HEK293 (cell line): ENCODE data around the gene H2BK1.

Experiments
- CTCF ChIA-PET: fragments of 350-600 bp; formaldehyde crosslinking; extraction: SDS; loops from one replicate; lab custom pipeline; 2021; ENCODE audit warnings: antibody characterized with exemption; lab: Yijun Ruan, JAX
- POLR2A ChIA-PET: fragments of 300-600 bp; formaldehyde crosslinking; extraction: SDS; loops from one replicate; lab custom pipeline; 2020; ENCODE audit warnings: antibody characterized with exemption, inconsistent platforms; lab: Yijun Ruan, JAX
- H3K27ac ChIP-seq: fragments of 200-500 bp; sonication (Bioruptor generic); 2 replicates; pipeline ENCODE4 v1.5.1; 2014; ENCODE audit warnings: low read depth, low read length, control low read depth, inconsistent platforms; ENCODE audit errors: extremely low read depth
- H3K36me3 ChIP-seq, 2 experiments: fragments of 200-500 bp in 1 of 2; sonication (Bioruptor generic) in 1 of 2; 1 replicate in 1 of 2; 2 replicates in 1 of 2; pipeline ENCODE4 v1.5.1; 2014 to 2017; ENCODE audit warnings: inconsistent platforms in 2 of 2, low read length in 2 of 2; ENCODE audit not compliant: control insufficient read depth in 2 of 2, insufficient read depth in 1 of 2
- H3K4me1 ChIP-seq: fragments of 200-500 bp; sonication (Bioruptor generic); 2 replicates; pipeline ENCODE4 v1.5.1; 2014; ENCODE audit warnings: mild to moderate bottlenecking, low read length, inconsistent platforms; ENCODE audit not compliant: control insufficient read depth, insufficient read depth
- H3K4me3 ChIP-seq: 2 replicates; pipeline ENCODE4 v1.5.1; 2011; ENCODE audit warnings: low read depth, mild to moderate bottlenecking, control low read depth, low read length, moderate library complexity
- H3K9me3 ChIP-seq: fragments of 200-500 bp; sonication (Bioruptor generic); 2 replicates; pipeline ENCODE4 v1.5.1; 2014; ENCODE audit warnings: low read depth, low read length, inconsistent platforms; ENCODE audit not compliant: control insufficient read depth, insufficient read depth
- CTCF ChIP-seq: fragments of 450-650 bp; formaldehyde crosslinking; IDR thresholded peaks from 2 replicates; pipeline ENCODE4 v1.5.1; 2016; ENCODE audit warnings: missing biosample characterization, missing genetic modification characterization
- EGR2 ChIP-seq: fragments of 450-650 bp; formaldehyde crosslinking; IDR thresholded peaks from 2 replicates; pipeline ENCODE4 v1.5.1; 2016; ENCODE audit warnings: low read depth, missing biosample characterization, missing genetic modification characterization
- GLIS2 ChIP-seq: fragments of 450-650 bp; formaldehyde crosslinking; IDR thresholded peaks from 2 replicates; pipeline ENCODE4 v1.5.1; 2016; ENCODE audit warnings: missing biosample characterization, missing genetic modification characterization
- KLF8 ChIP-seq: fragments of 450-650 bp; formaldehyde crosslinking; IDR thresholded peaks from 2 replicates; pipeline ENCODE4 v1.5.1; 2016; ENCODE audit warnings: missing biosample characterization, missing genetic modification characterization
- PATZ1 ChIP-seq: fragments of 450-650 bp; formaldehyde crosslinking; IDR thresholded peaks from 2 replicates; pipeline ENCODE4 v1.5.1; 2016; ENCODE audit warnings: missing biosample characterization, missing genetic modification characterization
- ZBTB20 ChIP-seq: fragments of 450-650 bp; formaldehyde crosslinking; IDR thresholded peaks from 2 replicates; pipeline ENCODE4 v1.5.1; 2016; ENCODE audit warnings: missing biosample characterization, missing genetic modification characterization
- ZBTB8A ChIP-seq: fragments of 450-650 bp; formaldehyde crosslinking; IDR thresholded peaks from 2 replicates; pipeline ENCODE4 v1.5.1; 2016; ENCODE audit warnings: missing biosample characterization, missing genetic modification characterization
- ZFHX2 ChIP-seq: fragments of 450-650 bp; formaldehyde crosslinking; conservative IDR thresholded peaks from 2 replicates; pipeline ENCODE4 v1.5.1; 2016; ENCODE audit warnings: missing biosample characterization, missing genetic modification characterization
- ZFP3 ChIP-seq: fragments of 450-650 bp; formaldehyde crosslinking; IDR thresholded peaks from 2 replicates; pipeline ENCODE4 v1.5.1; 2016; ENCODE audit warnings: low read depth, missing biosample characterization, missing genetic modification characterization
- ZFP69B ChIP-seq: fragments of 450-650 bp; formaldehyde crosslinking; IDR thresholded peaks from 2 replicates; pipeline ENCODE4 v1.5.1; 2016; ENCODE audit warnings: missing biosample characterization, missing genetic modification characterization
- ZIC2 ChIP-seq: fragments of 450-650 bp; formaldehyde crosslinking; IDR thresholded peaks from 2 replicates; pipeline ENCODE4 v1.5.1; 2016; ENCODE audit warnings: missing biosample characterization, missing genetic modification characterization
- ZNF280D ChIP-seq: fragments of 450-650 bp; formaldehyde crosslinking; IDR thresholded peaks from 2 replicates; pipeline ENCODE4 v1.5.1; 2016; ENCODE audit warnings: missing biosample characterization, missing genetic modification characterization
- ZNF311 ChIP-seq: fragments of 450-650 bp; formaldehyde crosslinking; IDR thresholded peaks from 2 replicates; pipeline ENCODE4 v1.5.1; 2017; ENCODE audit warnings: missing biosample characterization, missing genetic modification characterization, borderline replicate concordance
- ZNF335 ChIP-seq: fragments of 450-650 bp; formaldehyde crosslinking; conservative IDR thresholded peaks from 2 replicates; pipeline ENCODE4 v1.5.1; 2016; ENCODE audit warnings: missing biosample characterization, missing genetic modification characterization
- ZNF341 ChIP-seq: fragments of 450-650 bp; formaldehyde crosslinking; IDR thresholded peaks from 2 replicates; pipeline ENCODE4; 2016; ENCODE audit warnings: low read depth, missing biosample characterization, missing genetic modification characterization
- ZNF560 ChIP-seq: fragments of 450-650 bp; formaldehyde crosslinking; IDR thresholded peaks from 2 replicates; pipeline ENCODE4 v1.5.1; 2017; ENCODE audit warnings: missing biosample characterization, missing genetic modification characterization, borderline replicate concordance
- ZNF692 ChIP-seq: fragments of 450-650 bp; formaldehyde crosslinking; IDR thresholded peaks from 2 replicates; pipeline ENCODE4 v1.5.1; 2016; ENCODE audit warnings: missing biosample characterization, missing genetic modification characterization
- ZSCAN4 ChIP-seq: fragments of 450-650 bp; formaldehyde crosslinking; IDR thresholded peaks from 2 replicates; pipeline ENCODE4 v1.5.1; 2017; ENCODE audit warnings: missing biosample characterization, missing genetic modification characterization

The H2BK1 gene

GRCh38 chr7:151251328-151251688 is 41.0 kb upstream of the H2BK1 start:
- Histone ChIP-seq H3K4me1 (peaks cover 3% of the 10 kb centered on the region; the same call in 1 of the 2 replicates), H3K27ac (peak overlapping the region; percentile 62; the same call in 1 of the 2 replicates), H3K4me3 (peak overlapping the region; percentile 49), H3K9me3 (no peaks in the 10 kb centered on the region), H3K36me3 (no peaks in the 10 kb centered on the region)
- ChIA-PET CTCF (interaction anchor here (0.5 to 1.1 kb wide), 4 partner anchors 9 to 233 kb away, joined by 3 to 4 read pairs (median 3); no protein-coding TSS in a partner anchor), POLR2A (interaction anchor here (0.8 to 1.4 kb wide), 4 partner anchors 8 to 26 kb away, joined by 4 to 6 read pairs (median 4); partner anchors contain the start of genes ABCF2 and CHPF2)
- TF ChIP-seq ZNF280D (tag by site-specific recombination) (no peak), PATZ1 (tag by site-specific recombination) (peak; percentile 44; the same call in 1 of the 2 replicates), ZFP69B (peak; percentile 97), CTCF (tag by site-specific recombination) (0 out of 2 replicates have a peak, but pooled peaks have one; percentile 13), GLIS2 (peak; percentile 27; the same call in 1 of the 2 replicates), EGR2 (tag by site-specific recombination) (peak; percentile 38; the same call in 1 of the 2 replicates), ZFHX2 (peak; percentile 74), ZBTB20 (tag by site-specific recombination) (peak; percentile 69), ZNF560 (no peak), ZBTB8A (tag by site-specific recombination) (peak; percentile 94), ZNF692 (peak; percentile 98), ZSCAN4 (tag by site-specific recombination) (peak; percentile 80), KLF8 (tag by site-specific recombination) (peak; percentile 35; the same call in 1 of the 2 replicates), ZNF335 (tag by site-specific recombination) (peak; percentile 87), ZFP3 (no peak), ZNF341 (tag by site-specific recombination) (peak; percentile 41), ZIC2 (tag by site-specific recombination) (peak; percentile 43), ZNF311 (no peak; the same call in 1 of the 2 replicates)
